Stomach (tissue), 9 donors: ENCODE measurements around the gene COL9A3. TPM values are rescaled to one million over a fixed set of nuclear protein-coding genes. Genes with fewer than 3 reads are reported as not detected.

Experiments used
- DNase-seq, 2 donors: peaks; one replicate each; pipeline versions ENCODE4 v3.0.0 to v3.0.0-alpha.2; 2013 to 2019
- H3K27ac ChIP-seq, 5 donors: fragments of 200-600 bp in 4 of 5; sonication (generic) in 4 of 5; one replicate each; pipeline ENCODE4 v1.5.1; 2013 to 2019; ENCODE audit warnings: mild to moderate bottlenecking in 1 of 5, moderate library complexity in 1 of 5
- H3K27me3 ChIP-seq, 3 donors: fragments of 200-600 bp; sonication (generic); one replicate each; pipeline ENCODE4 v1.5.1; 2017 to 2019; ENCODE audit warnings: mixed run types in 1 of 3
- H3K36me3 ChIP-seq, 4 donors: fragments of 200-600 bp; sonication (generic); 1 replicate in 3 of 4; 2 replicates in 1 of 4; pipeline ENCODE4 v1.5.1; 2016 to 2019
- H3K4me1 ChIP-seq, 4 donors: fragments of 200-600 bp; sonication (generic); one replicate each; pipeline ENCODE4 v1.5.1; 2016 to 2019
- H3K4me3 ChIP-seq, 4 donors: fragments of 200-600 bp; sonication (generic) in 3 of 4; one replicate each; pipeline ENCODE4 v1.5.1; 2016 to 2019; ENCODE audit warnings: mild to moderate bottlenecking in 1 of 4
- H3K9me3 ChIP-seq, 4 donors: fragments of 200-600 bp; sonication (generic); one replicate each; pipeline ENCODE4 v1.5.1; 2016 to 2019
- EP300 ChIP-seq: sonication (generic); formaldehyde crosslinking; IDR thresholded peaks from one replicate; pipeline ENCODE4 v1.6.1; 2017; ENCODE audit warnings: antibody characterized with exemption
- POLR2A ChIP-seq, 4 donors: fragments of 450-650 bp; IDR thresholded peaks; one replicate each; pipeline ENCODE4 v1.6.1; 2016; ENCODE audit warnings: antibody characterized with exemption in 4 of 4, control low read depth in 2 of 4, mild to moderate bottlenecking in 1 of 4, moderate library complexity in 1 of 4
- POLR2AphosphoS5 ChIP-seq, 3 donors: sonication (generic); formaldehyde crosslinking; IDR thresholded peaks; one replicate each; pipeline ENCODE4 v1.6.1; 2016; ENCODE audit warnings: antibody characterized with exemption in 3 of 3
- WGBS, 5 donors: extraction: QIAGEN DNeasy Blood & Tissue Kit in 3 of 5; methylation state at CpG; one replicate each; pipeline versions ENCODE4 v1.1.5 to v1.1.7; 2013 to 2018; 5-methylcytosine and 5-hydroxymethylcytosine counted together
- intact Hi-C: fragments of 100-400 bp; cut with DNase I; formaldehyde crosslinking; loops from one replicate; pipeline ENCODE4 v1.15.1; 2023; ENCODE audit warnings: low total_unique reads
- polyA plus RNA-seq, 3 donors: library from polyadenylated mRNA; stranded (reverse); fragments of 200-250 nt; gene quantifications; one replicate each; pipeline ENCODE4 v1.2.3, GENCODE V29; 2013
- total RNA-seq, 5 donors: library from RNA; depleted of rRNA; stranded (reverse); fragments of >200 nt; gene quantifications; one replicate each; pipeline versions ENCODE4 v1.1.0 to v1.2.3, GENCODE V29; 2014 to 2016
- TF ChIP-seq, protein P1 (sequence below), 7 experiments: fragments of 450-650 bp in 4 of 7; fragments of 200-600 bp in 3 of 7; sonication (generic) in 3 of 7; IDR thresholded peaks; one replicate each; pipeline ENCODE4 v1.5.1; 2016 to 2019; ENCODE audit warnings: antibody characterized with exemption in 7 of 7, control low read depth in 2 of 7, mild to moderate bottlenecking in 1 of 7
- donor health status: healthy with polysubstance abuse.
- donor health status: Bipolar disorder and iron deficiency.
- donor health status: healthy.

Gene COL9A3
- total and polyA plus RNA-seq, 8 donors: 2.3 to 18.2 (median 3.9) TPM; not detected in 3

DNA sequence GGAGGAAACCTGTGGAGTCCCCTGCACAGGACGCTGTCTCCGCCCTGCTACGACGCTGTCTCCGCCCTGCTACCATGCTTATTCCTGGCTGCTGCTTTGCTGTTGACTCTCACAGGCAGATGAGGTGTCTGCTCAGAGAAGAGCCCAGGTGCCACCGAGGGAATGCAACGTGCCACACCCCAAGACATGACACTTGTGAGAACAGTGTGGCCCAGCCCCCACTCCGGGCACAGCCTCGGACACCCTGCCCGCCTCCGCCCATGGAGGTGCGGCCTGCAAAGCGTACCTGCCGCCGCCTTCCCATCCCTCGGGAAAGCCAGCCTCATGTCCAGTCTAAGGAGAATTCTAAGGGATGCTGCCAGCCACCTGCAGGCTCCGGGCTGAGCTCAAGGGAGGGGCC, 36.2 kb upstream of the COL9A3 start:
- Histone ChIP-seq H3K9me3 (no peaks in the 10 kb centered on the region), H3K4me3 (no peak overlapping the region), H3K27ac (no peak overlapping the region), H3K4me1 (peaks cover 0 to 18% (median 7%) of the 10 kb centered on the region in 4 donors), H3K27me3 (peaks cover 0 to 27% (median 0%) of the 10 kb centered on the region in 3 donors), H3K36me3 (no peaks in the 10 kb centered on the region)
- TF ChIP-seq POLR2A (IDR thresholded peaks at IDR 0.05): no peak
- TF ChIP-seq POLR2AphosphoS5 (IDR thresholded peaks at IDR 0.05): no peak
- TF ChIP-seq, protein P1, sequence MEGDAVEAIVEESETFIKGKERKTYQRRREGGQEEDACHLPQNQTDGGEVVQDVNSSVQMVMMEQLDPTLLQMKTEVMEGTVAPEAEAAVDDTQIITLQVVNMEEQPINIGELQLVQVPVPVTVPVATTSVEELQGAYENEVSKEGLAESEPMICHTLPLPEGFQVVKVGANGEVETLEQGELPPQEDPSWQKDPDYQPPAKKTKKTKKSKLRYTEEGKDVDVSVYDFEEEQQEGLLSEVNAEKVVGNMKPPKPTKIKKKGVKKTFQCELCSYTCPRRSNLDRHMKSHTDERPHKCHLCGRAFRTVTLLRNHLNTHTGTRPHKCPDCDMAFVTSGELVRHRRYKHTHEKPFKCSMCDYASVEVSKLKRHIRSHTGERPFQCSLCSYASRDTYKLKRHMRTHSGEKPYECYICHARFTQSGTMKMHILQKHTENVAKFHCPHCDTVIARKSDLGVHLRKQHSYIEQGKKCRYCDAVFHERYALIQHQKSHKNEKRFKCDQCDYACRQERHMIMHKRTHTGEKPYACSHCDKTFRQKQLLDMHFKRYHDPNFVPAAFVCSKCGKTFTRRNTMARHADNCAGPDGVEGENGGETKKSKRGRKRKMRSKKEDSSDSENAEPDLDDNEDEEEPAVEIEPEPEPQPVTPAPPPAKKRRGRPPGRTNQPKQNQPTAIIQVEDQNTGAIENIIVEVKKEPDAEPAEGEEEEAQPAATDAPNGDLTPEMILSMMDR (IDR thresholded peaks at IDR 0.05): no peak
- TF ChIP-seq EP300: no peak
- no peak for DNase-seq
- intact Hi-C loops: loop anchor here (10.0 kb wide), 1 partner anchor 286 kb away; no protein-coding TSS in a partner anchor
- 74 to 83% (median 79%) methylated on average over 13 to 17 of the region's 17 CpGs for WGBS, 5 donors

DNA sequence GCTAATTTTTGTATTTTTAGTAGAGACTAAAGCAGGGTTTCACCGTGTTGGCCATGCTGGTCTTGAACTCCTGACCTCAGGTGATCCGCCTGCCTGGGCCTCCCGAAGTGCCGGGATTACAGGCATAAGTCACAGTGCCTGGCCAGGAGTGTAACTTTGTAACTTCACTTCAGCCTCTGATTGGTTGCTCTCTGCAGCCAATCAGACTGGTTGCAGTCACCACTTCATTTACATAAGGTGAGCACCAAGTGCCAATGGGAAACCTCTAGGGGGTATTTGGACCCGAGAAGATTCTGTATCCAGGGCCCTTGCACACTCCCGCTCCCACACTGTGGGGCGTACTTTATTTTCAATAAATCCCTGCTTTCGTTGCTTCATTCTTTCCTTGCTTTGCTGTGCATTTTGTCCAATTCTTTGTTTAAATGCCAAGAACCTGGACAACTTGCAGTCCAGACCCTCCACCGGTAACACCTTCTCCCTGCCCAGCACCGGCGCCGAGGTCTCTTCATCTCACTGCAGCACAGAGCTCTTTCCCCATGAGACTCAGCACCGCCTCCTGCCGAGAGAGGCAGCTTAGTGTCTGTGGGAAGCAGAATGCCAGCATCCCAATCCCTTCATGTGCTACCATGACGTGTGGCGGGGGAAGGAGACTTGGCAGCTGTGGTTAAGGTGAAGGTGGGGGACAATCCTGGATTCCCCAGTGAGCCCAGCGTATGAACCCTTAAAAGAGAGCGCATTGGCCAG, 34.5 kb upstream of the COL9A3 start:
- Histone ChIP-seq H3K36me3 (no peaks in the 10 kb centered on the region), H3K27me3 (peaks cover 0 to 26% (median 0%) of the 10 kb centered on the region in 3 donors), H3K4me3 (no peak overlapping the region), H3K4me1 (peaks cover 0 to 7% (median 0%) of the 10 kb centered on the region in 4 donors), H3K27ac (no peak overlapping the region), H3K9me3 (no peaks in the 10 kb centered on the region)
- no peak for DNase-seq
- WGBS, 5 donors: 82 to 88% (median 83%) methylated on average over 18 of the region's 18 CpGs
- intact Hi-C loops: loop anchor here (10.0 kb wide), 1 partner anchor 288 kb away; no protein-coding TSS in a partner anchor
- TF ChIP-seq, protein P1 (IDR thresholded peaks at IDR 0.05): no peak
- no peak for TF ChIP-seq POLR2A (IDR thresholded peaks at IDR 0.05)
- no peak for TF ChIP-seq POLR2AphosphoS5 (IDR thresholded peaks at IDR 0.05)
- no peak for TF ChIP-seq EP300

DNA sequence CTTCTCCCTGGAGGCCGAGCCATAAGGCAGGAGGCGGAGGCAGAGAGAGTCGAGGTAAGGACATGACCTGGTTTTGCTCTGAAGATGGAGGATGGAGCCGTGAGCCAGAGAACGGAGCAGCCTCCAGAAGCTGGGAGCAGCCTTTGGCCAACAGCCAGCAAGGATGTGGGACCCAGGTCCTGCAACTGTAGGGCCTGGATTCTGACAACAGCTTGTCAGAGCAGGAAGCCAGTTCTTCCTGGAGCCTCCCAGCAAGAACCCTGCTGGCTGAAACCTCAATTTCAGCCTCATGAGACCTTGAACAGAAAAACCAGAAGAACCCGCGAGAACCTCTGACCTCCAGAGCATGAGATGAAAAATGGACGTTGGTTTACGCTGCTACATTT, 34.0 kb upstream of the COL9A3 start:
- TF ChIP-seq, protein P1 (IDR thresholded peaks at IDR 0.05): no peak
- TF ChIP-seq POLR2A (IDR thresholded peaks at IDR 0.05) (no peak), POLR2AphosphoS5 (IDR thresholded peaks at IDR 0.05) (no peak), EP300 (no peak)
- H3K36me3 ChIP-seq: no peaks in the 10 kb centered on the region
- intact Hi-C loops: loop anchor here (10.0 kb wide), 1 partner anchor 288 kb away; no protein-coding TSS in a partner anchor
- H3K27me3 ChIP-seq: peaks cover 0 to 26% (median 0%) of the 10 kb centered on the region in 3 donors
- H3K27ac ChIP-seq: no peak overlapping the region
- no peak for DNase-seq
- no peaks in the 10 kb centered on the region for H3K9me3 ChIP-seq
- peaks cover 0 to 7% (median 0%) of the 10 kb centered on the region in 4 donors for H3K4me1 ChIP-seq
- H3K4me3 ChIP-seq: no peak overlapping the region
- WGBS, 5 donors: 49 to 62% (median 59%) methylated on average over 9 of the region's 9 CpGs

DNA sequence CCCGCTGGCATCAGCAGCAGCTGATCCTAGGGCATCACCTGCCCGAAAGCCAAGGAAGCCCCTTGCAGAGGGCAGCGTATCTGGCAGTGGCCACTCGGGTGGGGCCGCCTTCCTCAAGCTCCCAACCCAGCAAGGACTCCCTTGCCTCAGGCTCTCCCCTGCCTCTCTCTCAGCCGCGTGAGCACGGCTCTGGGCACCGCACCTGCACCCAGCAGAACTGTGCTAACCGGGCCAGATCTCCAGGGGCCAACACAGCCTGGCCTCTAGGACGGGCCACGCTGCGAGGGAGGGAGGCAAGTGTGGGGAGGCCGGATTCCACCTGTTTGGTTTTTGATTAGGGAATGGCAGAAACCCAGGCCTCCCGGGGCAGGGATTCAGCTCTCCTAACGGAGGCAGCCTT, 32.4 kb upstream of the COL9A3 start:
- DNase-seq: no peak
- Histone ChIP-seq H3K27ac (no peak overlapping the region), H3K9me3 (no peaks in the 10 kb centered on the region), H3K36me3 (no peaks in the 10 kb centered on the region), H3K4me3 (no peak overlapping the region), H3K27me3 (peaks cover 0 to 14% (median 0%) of the 10 kb centered on the region in 3 donors), H3K4me1 (peaks cover 0 to 7% (median 0%) of the 10 kb centered on the region in 4 donors)
- TF ChIP-seq, protein P1 (IDR thresholded peaks at IDR 0.05): no peak
- TF ChIP-seq POLR2AphosphoS5 (IDR thresholded peaks at IDR 0.05): no peak
- no peak for TF ChIP-seq EP300
- no peak for TF ChIP-seq POLR2A (IDR thresholded peaks at IDR 0.05)
- intact Hi-C loops: loop anchor here (10.0 kb wide), 1 partner anchor 290 kb away; no protein-coding TSS in a partner anchor
- WGBS, 5 donors: 51 to 71% (median 62%) methylated on average over 6 to 16 of the region's 16 CpGs
